ENCODE results near the gene ENOX2.
"Not testable (repeated sequence)": the region's sequence is repeated elsewhere in the genome, so short reads cannot be mapped to it uniquely, and the experiment has no call there.

Gene ENOX2

GRCh38 chrX:130827648-130828047, 75.4 kb downstream of the ENOX2 start:
- H3K79me2 ChIP-seq (ENCODE audit: control insufficient read depth, insufficient read depth, low read length, unreplicated experiment) = no peaks in the 10 kb centered on the region
- no peaks in the 10 kb centered on the region for H3K36me3 ChIP-seq (ENCODE audit: insufficient read depth, low read length)
- no peaks in the 10 kb centered on the region for H3K27me3 ChIP-seq (ENCODE audit: insufficient read depth, low read length)
- no peak overlapping the region for H2AFZ ChIP-seq (ENCODE audit: low read length, unreplicated experiment)
- no peak overlapping the region for H3K4me3 ChIP-seq (ENCODE audit: low read depth, low read length)
- H3K4me1 ChIP-seq (ENCODE audit: control insufficient read depth, insufficient read depth, low read length, unreplicated experiment) = no peaks in the 10 kb centered on the region
- H3K27ac ChIP-seq (ENCODE audit: low read depth, low read length) = no peak overlapping the region

- Histone ChIP-seq H2AFZ (ENCODE audit: low read length, unreplicated experiment) (no peak overlapping the region), H3K79me2 (ENCODE audit: control insufficient read depth, insufficient read depth, low read length, unreplicated experiment) (no peaks in the 10 kb centered on the region), H3K4me3 (ENCODE audit: low read depth, low read length) (no peak overlapping the region), H3K36me3 (ENCODE audit: insufficient read depth, low read length) (no peaks in the 10 kb centered on the region), H3K27ac (ENCODE audit: low read depth, low read length) (no peak overlapping the region), H3K4me1 (ENCODE audit: control insufficient read depth, insufficient read depth, low read length, unreplicated experiment) (no peaks in the 10 kb centered on the region), H3K27me3 (ENCODE audit: insufficient read depth, low read length) (no peaks in the 10 kb centered on the region)
These were observed 76.8 kb downstream of the ENOX2 start for GRCh38 chrX:130826249-130826648.

- H3K4me1 ChIP-seq (ENCODE audit: control insufficient read depth, insufficient read depth, low read length, unreplicated experiment) = no peaks in the 10 kb centered on the region
These were observed 77.5 kb downstream of the ENOX2 start for GRCh38 chrX:130825525-130825924.

GRCh38 chrX:130819367-130819766, 83.6 kb downstream of the ENOX2 start:
- H2AFZ ChIP-seq (ENCODE audit: low read length, unreplicated experiment); H3K36me3 ChIP-seq (ENCODE audit: insufficient read depth, low read length); H3K79me2 ChIP-seq (ENCODE audit: control insufficient read depth, insufficient read depth, low read length, unreplicated experiment); H3K27me3 ChIP-seq (ENCODE audit: insufficient read depth, low read length); H3K27ac ChIP-seq (ENCODE audit: low read depth, low read length); H3K4me1 ChIP-seq (ENCODE audit: control insufficient read depth, insufficient read depth, low read length, unreplicated experiment); H3K4me3 ChIP-seq (ENCODE audit: low read depth, low read length): not testable (repeated sequence)

More at GRCh38 chrX:130825525-130825924, 77.5 kb downstream of the ENOX2 start:
- Histone ChIP-seq H2AFZ (ENCODE audit: low read length, unreplicated experiment) (no peak overlapping the region), H3K79me2 (ENCODE audit: control insufficient read depth, insufficient read depth, low read length, unreplicated experiment) (no peaks in the 10 kb centered on the region), H3K4me3 (ENCODE audit: low read depth, low read length) (no peak overlapping the region), H3K27ac (ENCODE audit: low read depth, low read length) (no peak overlapping the region), H3K27me3 (ENCODE audit: insufficient read depth, low read length) (no peaks in the 10 kb centered on the region), H3K36me3 (ENCODE audit: insufficient read depth, low read length) (no peaks in the 10 kb centered on the region)

GRCh38 chrX:130813932-130814331, 89.1 kb downstream of the ENOX2 start:
- H3K27me3 ChIP-seq (ENCODE audit: insufficient read depth, low read length); H2AFZ ChIP-seq (ENCODE audit: low read length, unreplicated experiment); H3K27ac ChIP-seq (ENCODE audit: low read depth, low read length); H3K4me1 ChIP-seq (ENCODE audit: control insufficient read depth, insufficient read depth, low read length, unreplicated experiment); H3K79me2 ChIP-seq (ENCODE audit: control insufficient read depth, insufficient read depth, low read length, unreplicated experiment); H3K36me3 ChIP-seq (ENCODE audit: insufficient read depth, low read length); H3K4me3 ChIP-seq (ENCODE audit: low read depth, low read length): not testable (repeated sequence)

- no peaks in the 10 kb centered on the region for H3K36me3 ChIP-seq (ENCODE audit: insufficient read depth, low read length)
- no peak overlapping the region for H2AFZ ChIP-seq (ENCODE audit: low read length, unreplicated experiment)
- no peaks in the 10 kb centered on the region for H3K4me1 ChIP-seq (ENCODE audit: control insufficient read depth, insufficient read depth, low read length, unreplicated experiment)
- no peak overlapping the region for H3K4me3 ChIP-seq (ENCODE audit: low read depth, low read length)
- H3K27me3 ChIP-seq (ENCODE audit: insufficient read depth, low read length) = no peaks in the 10 kb centered on the region
- H3K79me2 ChIP-seq (ENCODE audit: control insufficient read depth, insufficient read depth, low read length, unreplicated experiment) = no peaks in the 10 kb centered on the region
- no peak overlapping the region for H3K27ac ChIP-seq (ENCODE audit: low read depth, low read length)
These were observed 92.4 kb downstream of the ENOX2 start for GRCh38 chrX:130810561-130810960.

GRCh38 chrX:130805903-130806302, 97.1 kb downstream of the ENOX2 start:
- H3K4me1 ChIP-seq (ENCODE audit: control insufficient read depth, insufficient read depth, low read length, unreplicated experiment) = no peaks in the 10 kb centered on the region
- no peaks in the 10 kb centered on the region for H3K36me3 ChIP-seq (ENCODE audit: insufficient read depth, low read length)
- no peak overlapping the region for H3K4me3 ChIP-seq (ENCODE audit: low read depth, low read length)
- H3K27ac ChIP-seq (ENCODE audit: low read depth, low read length) = no peak overlapping the region
- H2AFZ ChIP-seq (ENCODE audit: low read length, unreplicated experiment) = no peak overlapping the region
- no peaks in the 10 kb centered on the region for H3K27me3 ChIP-seq (ENCODE audit: insufficient read depth, low read length)
- H3K79me2 ChIP-seq (ENCODE audit: control insufficient read depth, insufficient read depth, low read length, unreplicated experiment) = no peaks in the 10 kb centered on the region

- Histone ChIP-seq H3K36me3 (ENCODE audit: insufficient read depth, low read length) (no peaks in the 10 kb centered on the region), H3K4me1 (ENCODE audit: control insufficient read depth, insufficient read depth, low read length, unreplicated experiment) (peaks cover 7% of the 10 kb centered on the region), H2AFZ (ENCODE audit: low read length, unreplicated experiment) (no peak overlapping the region), H3K27ac (ENCODE audit: low read depth, low read length) (no peak overlapping the region), H3K4me3 (ENCODE audit: low read depth, low read length) (no peak overlapping the region), H3K27me3 (ENCODE audit: insufficient read depth, low read length) (no peaks in the 10 kb centered on the region), H3K79me2 (ENCODE audit: control insufficient read depth, insufficient read depth, low read length, unreplicated experiment) (no peaks in the 10 kb centered on the region)
These were observed 99.5 kb downstream of the ENOX2 start for GRCh38 chrX:130803537-130803936.

GRCh38 chrX:130801901-130802300, 101.1 kb downstream of the ENOX2 start:
- Histone ChIP-seq H3K27ac (ENCODE audit: low read depth, low read length) (no peak overlapping the region), H3K4me1 (ENCODE audit: control insufficient read depth, insufficient read depth, low read length, unreplicated experiment) (peaks cover 7% of the 10 kb centered on the region), H3K27me3 (ENCODE audit: insufficient read depth, low read length) (no peaks in the 10 kb centered on the region), H2AFZ (ENCODE audit: low read length, unreplicated experiment) (no peak overlapping the region), H3K4me3 (ENCODE audit: low read depth, low read length) (no peak overlapping the region), H3K79me2 (ENCODE audit: control insufficient read depth, insufficient read depth, low read length, unreplicated experiment) (no peaks in the 10 kb centered on the region), H3K36me3 (ENCODE audit: insufficient read depth, low read length) (no peaks in the 10 kb centered on the region)

- Histone ChIP-seq H2AFZ (ENCODE audit: low read length, unreplicated experiment) (no peak overlapping the region), H3K36me3 (ENCODE audit: insufficient read depth, low read length) (no peaks in the 10 kb centered on the region), H3K79me2 (ENCODE audit: control insufficient read depth, insufficient read depth, low read length, unreplicated experiment) (no peaks in the 10 kb centered on the region), H3K4me3 (ENCODE audit: low read depth, low read length) (no peak overlapping the region), H3K4me1 (ENCODE audit: control insufficient read depth, insufficient read depth, low read length, unreplicated experiment) (peaks cover 7% of the 10 kb centered on the region), H3K27ac (ENCODE audit: low read depth, low read length) (no peak overlapping the region), H3K27me3 (ENCODE audit: insufficient read depth, low read length) (no peaks in the 10 kb centered on the region)
These were observed 103.6 kb downstream of the ENOX2 start for GRCh38 chrX:130799393-130799792.

- no peaks in the 10 kb centered on the region for H3K27me3 ChIP-seq (ENCODE audit: insufficient read depth, low read length)
- H3K79me2 ChIP-seq (ENCODE audit: control insufficient read depth, insufficient read depth, low read length, unreplicated experiment) = no peaks in the 10 kb centered on the region
- no peak overlapping the region for H3K27ac ChIP-seq (ENCODE audit: low read depth, low read length)
- no peak overlapping the region for H2AFZ ChIP-seq (ENCODE audit: low read length, unreplicated experiment)
- H3K4me3 ChIP-seq (ENCODE audit: low read depth, low read length) = no peak overlapping the region
- H3K36me3 ChIP-seq (ENCODE audit: insufficient read depth, low read length) = no peaks in the 10 kb centered on the region
- no peaks in the 10 kb centered on the region for H3K4me1 ChIP-seq (ENCODE audit: control insufficient read depth, insufficient read depth, low read length, unreplicated experiment)
These were observed 109.0 kb downstream of the ENOX2 start for GRCh38 chrX:130793975-130794374.

- H3K36me3 ChIP-seq (ENCODE audit: insufficient read depth, low read length); H2AFZ ChIP-seq (ENCODE audit: low read length, unreplicated experiment); H3K27me3 ChIP-seq (ENCODE audit: insufficient read depth, low read length); H3K4me1 ChIP-seq (ENCODE audit: control insufficient read depth, insufficient read depth, low read length, unreplicated experiment); H3K27ac ChIP-seq (ENCODE audit: low read depth, low read length); H3K4me3 ChIP-seq (ENCODE audit: low read depth, low read length); H3K79me2 ChIP-seq (ENCODE audit: control insufficient read depth, insufficient read depth, low read length, unreplicated experiment): not testable (repeated sequence)
These were observed 111.1 kb downstream of the ENOX2 start for GRCh38 chrX:130791870-130792269.
